GM12892 (cell line): ENCODE results near the gene FKBP3.
A peak's percentile ranks its signal among the peaks of the same experiment; 100 is the strongest.
"Not testable (repeated sequence)": the region's sequence is repeated elsewhere in the genome, so short reads cannot be mapped to it uniquely, and the experiment has no call there.

Experiments
- DNase-seq: peaks from one replicate; pipeline ENCODE4 v3.0.0; 2011; ENCODE audit not compliant: insufficient read length
- FAIRE-seq: peaks from 2 replicates; lab custom pipeline; 2011; peaks lifted over from hg19 to GRCh38; lab: Jason Lieb, UNC
- POLR2A ChIP-seq: IDR thresholded peaks from 2 replicates; pipeline ENCODE4 v1.6.1; 2011; ENCODE audit warnings: low read depth, low read length, control low read depth
- POLR2AphosphoS5 ChIP-seq: IDR thresholded peaks from 2 replicates; pipeline ENCODE4 v1.6.1; 2011; ENCODE audit warnings: low read depth, low read length, control low read depth
- TAF1 ChIP-seq: IDR thresholded peaks from 2 replicates; pipeline ENCODE4 v1.6.1; 2011; ENCODE audit warnings: low read depth, mild to moderate bottlenecking, control low read depth, low read length, borderline replicate concordance

Gene FKBP3

GRCh38 chr14:45096218-45096617 is 38.1 kb downstream of the FKBP3 start:
- DNase-seq: no peak
- FAIRE-seq: no peak
- TF ChIP-seq TAF1 (no peak), POLR2A (no peak), POLR2AphosphoS5 (no peak)

DNA sequence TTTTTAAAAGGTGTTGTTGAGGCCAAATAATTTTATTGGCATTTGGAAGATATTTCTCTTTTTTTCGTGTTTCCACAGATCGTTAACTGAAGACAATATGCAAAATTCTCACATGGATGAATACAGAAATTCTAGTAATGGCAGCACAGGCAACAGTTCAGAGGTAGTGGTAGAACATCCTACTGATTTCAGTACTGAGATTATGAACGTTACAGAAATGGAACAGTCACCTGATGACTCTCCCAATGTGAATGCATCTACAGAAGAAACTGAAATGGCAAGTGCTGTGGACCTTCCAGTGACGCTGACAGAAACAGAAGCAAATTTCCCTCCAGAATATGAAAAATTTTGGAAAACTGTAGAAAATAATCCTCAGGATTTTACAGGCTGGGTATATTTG is 39.1 kb downstream of the FKBP3 start:
- DNase-seq: no peak
- peak; percentile 57 for FAIRE-seq
- no peak for TF ChIP-seq TAF1
- TF ChIP-seq POLR2AphosphoS5: no peak
- TF ChIP-seq POLR2A: no peak

DNA sequence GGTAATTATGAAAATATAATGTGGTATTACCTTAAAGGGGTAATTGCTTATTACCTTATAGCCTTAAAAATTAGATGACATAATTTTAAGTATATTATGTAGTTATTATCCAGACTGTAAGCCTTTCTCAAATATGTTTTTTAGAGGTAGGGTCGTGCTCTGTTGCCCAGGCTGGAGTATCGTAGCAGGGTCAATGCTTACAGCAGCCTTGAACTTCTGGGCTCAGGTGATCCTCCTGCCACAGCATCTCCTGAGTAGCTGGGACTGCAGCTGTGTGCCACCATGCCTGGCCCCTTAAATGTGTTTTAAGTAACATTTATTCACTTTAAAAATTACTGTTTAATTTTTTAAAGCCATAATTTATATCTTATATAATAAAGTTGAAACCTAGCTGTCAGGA is 40.0 kb downstream of the FKBP3 start:
- FAIRE-seq (no peak), DNase-seq (no peak)
- TF ChIP-seq POLR2AphosphoS5: no peak
- no peak for TF ChIP-seq TAF1
- TF ChIP-seq POLR2A: no peak

DNA sequence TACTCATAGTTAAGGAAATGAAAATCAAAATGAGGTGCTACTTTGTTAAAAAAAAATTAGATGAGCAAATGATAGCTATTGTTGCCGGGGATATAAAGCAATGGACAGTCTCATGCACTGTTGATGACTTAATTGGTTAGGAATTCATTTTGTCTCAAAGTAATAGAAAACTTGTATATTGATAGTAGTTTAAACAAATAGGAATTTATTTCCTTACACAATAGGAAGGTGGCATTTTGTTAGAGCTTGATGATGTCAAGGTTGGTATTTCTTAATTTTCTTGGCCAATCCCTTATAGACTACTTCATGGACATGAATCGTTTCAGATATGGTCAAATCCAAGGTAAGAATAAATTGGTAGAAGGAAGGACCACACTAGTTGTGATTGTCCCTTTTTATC is 42.6 kb downstream of the FKBP3 start:
- TF ChIP-seq TAF1 (no peak), POLR2A (no peak), POLR2AphosphoS5 (no peak)
- no peak for FAIRE-seq

DNA sequence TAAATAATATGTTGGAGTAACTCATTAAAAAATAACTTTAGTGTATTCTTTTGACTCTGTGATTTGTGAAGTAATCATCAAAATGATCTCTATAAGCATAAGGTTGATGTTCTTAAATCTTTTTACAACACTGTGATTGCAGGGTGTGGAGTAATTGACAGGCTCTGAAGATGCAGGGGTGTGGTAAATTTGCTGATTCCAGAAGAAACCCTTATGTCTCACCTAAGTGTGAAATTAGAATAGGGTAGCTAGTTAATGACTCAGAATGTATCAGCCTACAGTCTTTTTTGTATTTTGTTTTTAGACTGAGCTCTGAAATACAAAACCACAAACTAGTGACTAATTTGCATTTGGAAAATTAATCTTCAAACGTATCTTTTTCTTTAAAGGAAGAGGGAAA is 44.5 kb downstream of the FKBP3 start:
- TF ChIP-seq POLR2A: no peak
- TF ChIP-seq POLR2AphosphoS5: no peak
- DNase-seq: no peak
- no peak for FAIRE-seq

More for the DNA sequence above, 42.6 kb downstream of the FKBP3 start:
- no peak for DNase-seq

- TF ChIP-seq POLR2A: no peak
- TF ChIP-seq TAF1: no peak
- no peak for TF ChIP-seq POLR2AphosphoS5
- DNase-seq: no peak
- FAIRE-seq: no peak
Measured at GRCh38 chr14:45084946-45085346, 49.3 kb downstream of the FKBP3 start.

- peak; percentile 92 for TF ChIP-seq POLR2AphosphoS5
- TF ChIP-seq TAF1: 0 out of 2 replicates have a peak, but pooled peaks have one; percentile 29
- peak; percentile 95 for TF ChIP-seq POLR2A
- peak; percentile 95 for FAIRE-seq
- DNase-seq: peak; percentile 90
Measured at GRCh38 chr14:45083976-45084722, 50.1 kb downstream of the FKBP3 start, which contains the start of gene PRPF39. TSS of gene PRPF39 (plus strand) at chr14:45084116. CDS start at chr14:45095240, 11,124 bp downstream.

DNA sequence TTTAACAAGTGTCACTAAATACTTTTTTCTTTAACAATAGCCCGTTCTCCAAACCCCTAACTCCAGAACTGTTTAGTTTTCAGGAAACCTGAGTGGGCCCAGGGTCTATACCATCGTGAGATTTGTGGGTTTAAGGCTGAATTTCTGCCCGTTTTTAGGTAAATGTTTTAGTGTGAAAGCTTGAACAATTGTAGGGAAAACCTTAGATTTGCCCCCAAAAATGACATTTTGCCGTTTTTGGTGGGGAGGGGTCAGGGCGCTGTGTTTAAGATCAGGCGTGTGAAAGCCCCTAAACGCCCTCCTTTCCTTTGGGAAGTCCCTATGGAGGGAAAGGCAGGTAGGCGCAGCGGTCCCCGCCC is 50.7 kb downstream of the FKBP3 start:
- DNase-seq: no peak
- TF ChIP-seq POLR2AphosphoS5 (no peak), TAF1 (no peak), POLR2A (no peak)
- FAIRE-seq: no peak

DNA sequence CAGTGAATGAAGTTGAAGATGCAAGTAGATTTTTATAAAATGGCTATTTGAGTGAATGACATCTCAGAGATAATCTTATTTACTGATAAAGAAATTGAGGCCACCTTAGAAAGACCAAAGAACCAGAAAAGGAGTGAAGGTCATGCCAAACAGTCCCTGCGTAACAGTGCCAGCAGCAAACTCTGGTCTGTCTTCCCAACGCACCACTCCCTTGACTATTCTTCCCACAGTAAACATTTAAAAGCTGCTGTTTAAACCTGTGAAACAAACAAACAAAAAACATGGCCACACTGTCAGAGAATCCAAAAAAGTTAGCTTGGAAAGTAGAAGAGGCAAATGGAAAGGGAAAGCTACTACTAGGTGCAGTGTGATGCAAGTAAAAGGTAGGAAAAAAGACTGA is 51.9 kb downstream of the FKBP3 start:
- no peak for FAIRE-seq
- DNase-seq: no peak
- TF ChIP-seq TAF1 (no peak), POLR2AphosphoS5 (no peak), POLR2A (no peak)

GRCh38 chr14:45081096-45081495 is 53.2 kb downstream of the FKBP3 start:
- not testable (repeated sequence) for DNase-seq, FAIRE-seq

DNA sequence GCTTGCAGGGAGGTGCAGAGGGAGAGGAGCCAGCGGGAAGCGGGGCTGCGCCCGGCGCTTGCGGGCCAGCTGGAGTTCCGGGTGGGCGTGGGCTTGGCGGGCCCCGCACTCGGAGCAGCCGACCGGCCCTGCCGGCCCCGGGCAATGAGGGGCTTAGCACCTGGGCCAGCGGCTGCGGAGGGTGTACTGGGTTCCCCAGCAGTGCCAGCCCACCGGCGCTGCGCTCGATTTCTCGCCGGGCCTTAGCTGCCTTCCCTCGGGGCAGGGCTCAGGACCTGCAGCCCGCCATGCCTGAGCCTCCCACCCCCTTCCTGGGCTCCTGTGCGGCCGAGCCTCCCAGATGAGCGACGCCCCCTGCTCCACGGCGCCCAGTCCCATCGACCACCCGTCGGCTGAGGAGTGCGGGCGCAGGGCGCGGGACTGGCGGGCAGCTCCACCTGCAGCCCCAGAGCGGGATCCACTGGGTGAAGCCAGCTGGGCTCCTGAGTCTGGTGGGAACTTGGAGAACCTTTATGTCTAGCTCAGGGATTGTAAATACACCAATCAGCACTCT is 53.8 kb downstream of the FKBP3 start:
- not testable (repeated sequence) for DNase-seq, FAIRE-seq

DNA sequence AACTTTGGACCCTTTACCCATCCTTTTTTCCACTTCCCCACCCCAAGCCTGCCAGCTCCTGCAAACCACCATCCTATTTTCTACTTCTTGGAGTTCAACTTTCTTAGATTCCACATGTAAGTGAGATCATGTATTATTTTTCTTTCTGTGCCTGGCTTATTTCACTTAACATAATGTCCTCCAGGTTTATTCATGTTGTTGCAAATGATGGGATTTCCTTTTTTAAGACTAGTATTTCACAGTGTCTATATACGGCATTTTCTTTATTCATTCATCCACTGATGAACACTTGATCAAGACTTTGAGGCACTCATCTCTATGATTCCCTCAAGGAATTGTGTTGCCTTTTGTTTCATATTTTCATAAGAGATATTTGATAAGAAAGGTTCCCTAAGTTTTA is 56.0 kb downstream of the FKBP3 start:
- DNase-seq: no peak
- no peak for FAIRE-seq
- no peak for TF ChIP-seq TAF1
- TF ChIP-seq POLR2A: no peak
- TF ChIP-seq POLR2AphosphoS5: no peak
